Lower leg skin (tissue), 4 donors: ENCODE results near the gene HS6ST3. TPM values are rescaled to one million over a fixed set of nuclear protein-coding genes. Genes with fewer than 3 reads are reported as not detected.

ENCODE experiments used
- DNase-seq, 2 donors: peaks; one replicate each; pipeline ENCODE4 v3.0.0-alpha.2; 2019; ENCODE audit warnings: low spot score in 2 of 2
- H3K4me3 ChIP-seq: fragments of 200-600 bp; sonication (generic); 2 replicates; pipeline ENCODE4 v1.5.1; 2017; ENCODE audit warnings: mild to moderate bottlenecking, low read depth; ENCODE audit not compliant: poor library complexity, severe bottlenecking
- POLR2A ChIP-seq, 2 donors: fragments of 450-650 bp; IDR thresholded peaks; one replicate each; pipeline ENCODE4 v1.6.1; 2016 to 2017; ENCODE audit warnings: antibody characterized with exemption in 2 of 2, mild to moderate bottlenecking in 1 of 2, moderate library complexity in 1 of 2
- WGBS, 2 donors: methylation state at CpG; one replicate each; pipeline ENCODE4 v1.1.5; 2018; 5-methylcytosine and 5-hydroxymethylcytosine counted together
- intact Hi-C: fragments of 100-400 bp; cut with DNase I; formaldehyde crosslinking; loops from one replicate; pipeline ENCODE4 v1.15.0; 2023; ENCODE audit warnings: low total_unique reads
- total RNA-seq, 4 donors: library from RNA; depleted of rRNA; stranded (reverse); fragments of >200 nt; gene quantifications; one replicate each; pipeline ENCODE4 v1.1.0, GENCODE V29; 2016
- TF ChIP-seq, protein P1 (sequence below), 3 donors: fragments of 450-650 bp; IDR thresholded peaks; one replicate each; pipeline ENCODE4 v1.5.1; 2016; ENCODE audit warnings: antibody characterized with exemption in 3 of 3, mild to moderate bottlenecking in 3 of 3, moderate library complexity in 2 of 3

HS6ST3 gene
- total RNA-seq, 4 donors from 2014 or later, result 0.72 to 1.5 (median 0.87) TPM

DNA sequence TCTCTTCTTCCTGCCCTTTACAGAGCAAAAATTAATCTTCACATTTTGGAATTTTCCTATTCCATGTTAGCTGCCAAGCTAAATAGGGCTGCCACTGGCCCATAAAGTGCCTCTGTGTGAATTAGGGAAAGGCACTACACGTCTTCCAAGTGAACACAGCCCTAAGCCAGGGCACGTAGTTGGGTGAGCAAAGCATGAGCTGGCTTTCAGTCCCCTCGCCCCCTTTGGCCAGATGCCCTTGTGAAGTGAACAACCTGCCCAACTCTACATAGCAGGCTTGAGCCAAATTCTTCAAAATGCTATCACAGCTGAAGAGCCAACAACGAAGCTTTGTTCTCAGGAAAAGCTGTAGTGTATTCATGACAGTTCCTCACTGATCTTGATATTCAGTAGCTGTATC, 691.2 kb downstream of the HS6ST3 start:
- WGBS, 2 donors, result 29 to 43% methylated on average over 4 of the region's 4 CpGs
- no peak for DNase-seq
- no peak overlapping the region for H3K4me3 ChIP-seq
- intact Hi-C loops, result no loop called here
- no peak for TF ChIP-seq POLR2A (IDR thresholded peaks at IDR 0.05)
- TF ChIP-seq, protein P1, sequence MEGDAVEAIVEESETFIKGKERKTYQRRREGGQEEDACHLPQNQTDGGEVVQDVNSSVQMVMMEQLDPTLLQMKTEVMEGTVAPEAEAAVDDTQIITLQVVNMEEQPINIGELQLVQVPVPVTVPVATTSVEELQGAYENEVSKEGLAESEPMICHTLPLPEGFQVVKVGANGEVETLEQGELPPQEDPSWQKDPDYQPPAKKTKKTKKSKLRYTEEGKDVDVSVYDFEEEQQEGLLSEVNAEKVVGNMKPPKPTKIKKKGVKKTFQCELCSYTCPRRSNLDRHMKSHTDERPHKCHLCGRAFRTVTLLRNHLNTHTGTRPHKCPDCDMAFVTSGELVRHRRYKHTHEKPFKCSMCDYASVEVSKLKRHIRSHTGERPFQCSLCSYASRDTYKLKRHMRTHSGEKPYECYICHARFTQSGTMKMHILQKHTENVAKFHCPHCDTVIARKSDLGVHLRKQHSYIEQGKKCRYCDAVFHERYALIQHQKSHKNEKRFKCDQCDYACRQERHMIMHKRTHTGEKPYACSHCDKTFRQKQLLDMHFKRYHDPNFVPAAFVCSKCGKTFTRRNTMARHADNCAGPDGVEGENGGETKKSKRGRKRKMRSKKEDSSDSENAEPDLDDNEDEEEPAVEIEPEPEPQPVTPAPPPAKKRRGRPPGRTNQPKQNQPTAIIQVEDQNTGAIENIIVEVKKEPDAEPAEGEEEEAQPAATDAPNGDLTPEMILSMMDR (IDR thresholded peaks at IDR 0.05), result no peak

DNA sequence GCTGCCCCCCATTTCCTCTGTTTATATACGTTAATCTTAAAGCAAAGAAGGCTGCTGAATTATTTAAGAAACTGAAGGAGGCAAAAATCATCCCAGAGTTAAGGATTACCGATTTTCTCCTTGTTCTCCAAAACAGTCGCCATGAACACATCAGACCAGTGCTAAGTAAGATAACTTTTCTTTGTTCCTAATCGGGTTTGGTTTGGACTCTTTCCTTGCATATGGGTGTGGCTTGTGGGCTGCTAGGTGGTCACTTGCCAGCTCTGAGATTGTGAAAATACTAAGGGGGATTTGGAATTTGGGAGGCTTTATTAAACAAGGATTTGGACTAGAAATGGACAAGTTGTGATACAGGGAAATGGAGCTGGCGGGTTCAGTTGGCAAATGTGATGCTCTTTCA, 692.3 kb downstream of the HS6ST3 start:
- intact Hi-C loops, result no loop called here
- 79% methylated on average over 5 of the region's 5 CpGs for WGBS, 2 donors

DNA sequence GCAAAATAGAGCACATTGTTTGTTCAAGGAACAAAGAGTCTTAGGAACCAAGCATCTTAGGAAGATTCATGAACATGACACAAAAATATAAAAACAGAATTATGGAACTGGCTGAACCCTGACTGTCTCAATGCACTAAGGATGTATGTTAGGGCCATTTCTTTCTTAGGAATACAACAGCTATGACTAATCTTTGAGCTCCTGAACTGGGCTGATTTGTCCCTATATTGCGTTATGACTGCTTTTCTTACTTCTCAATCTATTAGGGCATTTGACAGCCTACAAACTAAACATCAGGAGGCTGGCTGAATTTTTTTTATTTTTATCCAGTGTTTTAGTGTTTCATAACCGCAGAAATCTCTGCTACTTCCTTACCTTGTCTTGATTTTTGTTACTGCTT, 693.1 kb downstream of the HS6ST3 start:
- H3K4me3 ChIP-seq, result no peak overlapping the region
- 82 to 85% methylated on average over 2 of the region's 2 CpGs for WGBS, 2 donors
- TF ChIP-seq, protein P1 (IDR thresholded peaks at IDR 0.05), result no peak
- no peak for TF ChIP-seq POLR2A (IDR thresholded peaks at IDR 0.05)
- intact Hi-C loops, result no loop called here
- no peak for DNase-seq

More for the DNA sequence above, 692.3 kb downstream of the HS6ST3 start:
- no peak for TF ChIP-seq POLR2A (IDR thresholded peaks at IDR 0.05)
- TF ChIP-seq, protein P1 (IDR thresholded peaks at IDR 0.05), result no peak
- no peak overlapping the region for H3K4me3 ChIP-seq
- no peak for DNase-seq

DNA sequence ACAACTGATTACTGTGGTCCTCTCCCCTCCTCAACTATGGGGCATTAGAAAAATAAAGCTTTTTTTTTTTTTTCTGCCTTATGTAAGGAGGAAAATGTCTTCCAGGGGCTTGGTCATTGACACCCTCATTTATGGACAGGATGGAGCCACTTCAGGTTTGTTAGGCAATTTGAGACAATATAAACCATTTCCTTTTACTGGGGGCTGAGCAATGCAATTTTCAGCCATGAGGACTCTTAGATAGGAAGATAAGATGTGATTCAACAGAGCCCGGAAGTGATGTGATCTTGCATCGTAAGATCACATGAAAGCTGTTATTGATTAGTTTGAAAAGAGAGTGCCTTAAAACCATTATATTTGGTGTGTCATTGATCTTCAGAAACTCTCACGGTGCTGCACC, 693.6 kb downstream of the HS6ST3 start:
- 71% methylated on average over 3 of the region's 3 CpGs for WGBS, 2 donors
- intact Hi-C loops, result no loop called here
- no peak for DNase-seq
- TF ChIP-seq, protein P1 (IDR thresholded peaks at IDR 0.05), result no peak
- TF ChIP-seq POLR2A (IDR thresholded peaks at IDR 0.05), result no peak
- no peak overlapping the region for H3K4me3 ChIP-seq

DNA sequence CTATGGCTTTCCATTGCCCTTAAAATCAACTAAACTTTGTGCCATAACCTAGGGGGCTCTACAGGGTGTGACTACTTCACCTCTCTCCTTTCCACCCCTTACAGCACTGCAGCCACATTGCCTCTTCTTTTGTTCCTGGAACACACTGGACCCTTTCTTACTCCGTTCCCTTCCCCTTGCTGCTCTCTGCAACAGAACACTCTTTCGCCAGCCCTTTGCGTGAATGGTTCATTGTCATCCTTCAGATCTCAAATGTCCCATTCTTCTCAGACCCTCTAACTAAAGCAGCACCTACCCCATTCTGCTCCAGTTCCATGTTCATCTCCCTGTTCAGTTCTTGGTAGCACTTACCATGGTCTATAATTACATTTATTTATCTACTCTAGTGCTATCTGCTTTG, 696.1 kb downstream of the HS6ST3 start:
- DNase-seq, result no peak
- TF ChIP-seq, protein P1 (IDR thresholded peaks at IDR 0.05), result no peak
- TF ChIP-seq POLR2A (IDR thresholded peaks at IDR 0.05), result no peak
- WGBS, 2 donors, result 92 to 95% methylated on average over 3 of the region's 3 CpGs
- intact Hi-C loops, result no loop called here
- no peak overlapping the region for H3K4me3 ChIP-seq

DNA sequence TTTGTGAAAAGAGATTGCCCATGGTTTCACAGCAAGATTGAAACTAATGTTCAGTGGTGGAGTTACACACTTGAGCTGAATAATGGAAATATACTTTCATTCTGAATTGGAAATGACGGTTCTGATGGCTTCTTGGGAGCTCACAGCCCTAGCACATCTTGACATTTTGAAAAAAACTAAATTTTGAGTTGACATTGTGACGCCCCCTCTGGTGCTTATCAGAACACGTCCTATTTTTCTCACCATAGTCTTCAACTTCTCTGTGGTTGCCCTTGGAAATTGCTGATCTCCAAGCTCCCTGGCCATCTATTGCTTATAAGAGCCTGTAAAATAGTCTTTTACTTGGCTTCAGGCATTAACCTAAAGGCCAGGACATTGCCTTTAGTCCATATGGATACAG, 702.3 kb downstream of the HS6ST3 start:
- no peak for DNase-seq
- 74 to 81% methylated on average over 3 of the region's 3 CpGs for WGBS, 2 donors
- TF ChIP-seq, protein P1 (IDR thresholded peaks at IDR 0.05), result no peak
- no peak for TF ChIP-seq POLR2A (IDR thresholded peaks at IDR 0.05)
- intact Hi-C loops, result no loop called here
- no peak overlapping the region for H3K4me3 ChIP-seq
